GM18867 (cell line): ENCODE results near the gene L2HGDH.

Experiments used
- ATAC-seq: cut with Tn5 transposase; IDR thresholded peaks from one replicate; pipeline ENCODE4 v1.9.1; 2021; ENCODE audit warnings: mild to moderate bottlenecking, moderate library complexity; ENCODE audit not compliant: unreplicated experiment

Gene L2HGDH

DNA sequence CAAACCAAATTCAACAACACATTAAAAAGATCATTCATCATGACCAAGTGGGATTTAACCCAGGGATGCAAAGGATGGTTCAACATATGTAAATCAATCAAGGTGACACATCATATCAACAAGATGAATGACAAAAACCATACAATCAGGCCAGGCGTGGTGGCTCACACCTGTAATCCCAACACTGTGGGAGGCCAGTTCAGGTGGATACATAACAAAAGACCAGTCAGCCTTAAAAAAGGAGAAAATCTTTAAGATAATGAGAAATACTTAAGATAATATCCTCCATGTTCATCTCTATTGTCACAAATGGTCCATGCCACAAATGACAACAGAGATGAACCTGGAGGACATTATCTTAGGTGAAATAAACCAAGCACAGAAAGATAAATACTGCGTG, 12.4 kb downstream of the L2HGDH start:
- no peak for ATAC-seq

DNA sequence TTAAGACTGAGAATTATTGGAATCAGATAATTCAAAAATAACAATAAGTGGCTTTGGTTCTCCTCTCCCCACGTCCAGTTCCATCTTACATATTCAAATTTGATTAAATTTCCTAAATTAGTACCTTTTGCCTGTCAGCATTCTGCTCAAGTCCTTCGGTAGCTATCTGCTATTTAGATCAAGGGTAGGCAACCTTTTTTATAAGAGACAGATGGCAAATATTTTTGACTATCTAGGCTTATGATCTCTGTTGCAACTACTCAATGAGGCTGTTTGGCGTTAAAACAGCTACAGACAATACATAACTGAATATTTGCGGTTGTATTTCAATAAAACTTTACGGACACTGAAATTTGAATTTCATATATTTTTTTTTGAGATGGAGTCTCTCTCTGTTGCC, 21.7 kb downstream of the L2HGDH start:
- ATAC-seq, result no peak

DNA sequence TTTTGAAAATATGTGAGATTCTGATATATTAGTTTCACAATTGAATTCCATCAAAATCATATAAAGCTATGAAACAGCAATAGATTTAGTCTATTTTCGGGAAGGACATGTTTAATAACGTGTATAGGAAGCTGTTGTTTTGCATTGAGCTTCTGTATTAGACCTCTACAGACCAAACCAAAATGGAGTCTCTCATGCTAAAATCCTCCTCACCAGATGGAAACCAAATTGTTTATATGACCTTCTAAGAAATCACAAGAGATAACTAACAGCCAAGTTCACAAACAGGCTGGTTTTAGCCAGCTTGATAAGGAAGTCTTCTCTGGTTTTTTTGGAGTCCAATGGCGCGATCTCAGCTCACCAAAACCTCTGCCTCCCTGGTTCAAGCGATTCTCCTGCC, 23.9 kb downstream of the L2HGDH start:
- no peak for ATAC-seq

DNA sequence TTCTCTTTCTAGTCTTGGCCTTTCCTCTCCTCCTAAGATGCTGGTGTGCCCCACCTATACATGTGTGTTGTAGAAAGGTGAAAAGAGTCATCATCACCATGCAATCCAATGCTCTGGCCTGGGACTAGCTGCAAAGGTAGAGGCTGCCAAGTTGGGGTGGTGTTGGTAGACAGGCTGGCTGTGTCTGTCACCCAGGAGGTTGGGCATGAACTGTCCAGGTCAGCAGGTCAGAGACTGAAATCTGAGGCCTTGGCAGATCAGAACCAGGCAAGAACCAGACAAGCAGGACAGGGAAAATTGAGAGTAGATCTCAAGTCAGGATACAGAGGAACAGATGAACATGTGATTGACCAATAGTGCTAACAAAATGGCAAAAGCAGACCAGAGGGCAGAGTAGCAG, 26.2 kb downstream of the L2HGDH start:
- no peak for ATAC-seq

DNA sequence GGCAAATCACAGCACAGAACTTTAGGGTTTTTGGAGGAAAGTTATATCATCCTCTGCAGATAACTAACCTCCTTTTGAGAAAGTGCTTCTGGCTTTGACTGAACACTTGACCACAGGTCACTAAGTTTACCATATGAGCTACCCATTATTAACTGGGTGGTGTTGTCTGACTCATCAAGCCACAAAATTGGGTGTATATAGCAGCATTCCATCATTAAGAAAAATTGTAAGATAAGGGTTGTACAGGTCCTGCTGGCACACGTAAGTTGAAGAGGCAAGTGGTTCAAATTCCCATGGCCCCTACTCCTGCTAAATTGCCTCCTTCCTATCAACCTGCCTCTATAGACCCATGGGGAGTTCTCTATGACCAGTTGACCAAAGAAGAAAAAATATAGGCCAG, 39.5 kb downstream of the L2HGDH start:
- ATAC-seq, result no peak

DNA sequence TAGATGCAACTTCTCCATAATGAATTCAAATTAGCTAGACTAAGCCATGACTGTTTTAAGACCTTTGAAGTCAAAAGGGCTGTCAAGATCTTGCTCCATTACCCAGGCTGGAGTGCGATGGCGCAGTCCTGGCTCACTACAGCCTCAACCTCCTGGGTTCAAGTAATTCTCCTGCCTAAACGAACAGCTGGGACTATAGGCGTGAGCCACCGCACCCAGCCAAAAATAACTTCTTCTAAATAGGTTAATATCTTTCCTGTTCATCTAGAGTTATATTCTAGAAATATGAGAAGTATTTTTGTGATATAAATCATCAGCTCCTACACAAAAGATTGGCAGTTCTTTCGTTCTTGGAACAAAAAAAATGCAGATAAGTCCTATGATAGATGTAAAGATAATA, 41.1 kb downstream of the L2HGDH start:
- ATAC-seq, result no peak

- ATAC-seq, result no peak
These were observed 47.0 kb downstream of the L2HGDH start for GRCh38 chr14:50265029-50265428.

DNA sequence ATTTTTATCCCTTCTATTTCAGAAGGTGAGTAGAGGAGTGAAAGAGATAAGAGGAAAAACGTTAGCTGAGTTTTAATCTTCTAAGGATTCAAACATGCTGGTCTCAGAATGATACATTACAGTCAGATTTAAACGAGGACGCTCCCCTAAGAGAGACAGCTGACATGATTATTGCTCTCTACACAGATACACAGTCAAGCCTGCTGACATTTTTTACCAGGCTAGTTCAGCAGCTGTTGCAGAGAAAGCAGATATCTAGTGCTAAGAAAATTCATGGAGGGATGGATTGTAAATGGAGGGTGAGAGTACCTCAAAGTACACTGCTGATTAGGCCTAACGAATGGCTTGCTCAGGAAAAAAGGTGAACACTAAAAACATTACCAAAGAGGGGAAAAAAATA, 48.7 kb downstream of the L2HGDH start:
- no peak for ATAC-seq

GRCh38 chr14:50262865-50263264, 49.2 kb downstream of the L2HGDH start:
- no peak for ATAC-seq

DNA sequence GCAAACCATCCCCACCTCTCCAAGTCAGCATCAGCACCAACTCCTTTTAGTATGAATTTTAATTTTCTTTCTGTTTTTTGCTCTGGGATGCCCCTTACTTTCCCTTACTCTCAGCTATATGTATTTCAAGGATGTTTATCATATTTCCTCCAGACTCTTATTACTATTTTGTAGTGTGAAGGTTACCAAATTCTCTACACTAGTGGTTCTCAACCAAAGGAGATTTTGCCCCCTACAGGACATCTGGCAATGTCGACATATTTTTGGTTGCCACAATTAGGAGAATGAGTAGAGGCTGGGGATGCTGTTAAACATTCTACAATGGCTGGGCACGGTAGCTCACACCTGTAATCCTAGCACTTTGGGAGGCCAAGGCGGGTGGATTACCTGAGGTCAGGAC, 51.5 kb downstream of the L2HGDH start:
- ATAC-seq, result no peak

GRCh38 chr14:50260072-50260471, 52.0 kb downstream of the L2HGDH start:
- ATAC-seq, result no peak

- no peak for ATAC-seq
These were observed 54.3 kb downstream of the L2HGDH start for GRCh38 chr14:50257732-50258131.

DNA sequence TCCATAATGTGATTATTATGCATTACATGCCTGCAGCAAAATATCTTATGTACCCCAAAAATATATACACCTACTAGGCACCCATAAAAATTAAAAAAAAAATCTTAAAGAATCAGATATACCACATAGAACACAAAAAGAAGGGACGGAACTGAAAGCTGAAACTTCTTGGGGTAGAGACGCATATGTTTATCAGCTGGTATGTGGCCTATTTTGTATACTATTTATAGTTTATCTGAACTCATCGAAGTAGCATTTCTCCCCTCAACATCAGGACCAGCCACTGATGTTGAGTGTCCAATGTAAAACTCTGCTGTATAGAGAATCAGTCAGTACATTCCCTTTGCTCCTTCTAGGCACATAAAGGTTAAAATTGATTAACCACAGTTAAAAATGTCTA, 57.8 kb downstream of the L2HGDH start:
- no peak for ATAC-seq

DNA sequence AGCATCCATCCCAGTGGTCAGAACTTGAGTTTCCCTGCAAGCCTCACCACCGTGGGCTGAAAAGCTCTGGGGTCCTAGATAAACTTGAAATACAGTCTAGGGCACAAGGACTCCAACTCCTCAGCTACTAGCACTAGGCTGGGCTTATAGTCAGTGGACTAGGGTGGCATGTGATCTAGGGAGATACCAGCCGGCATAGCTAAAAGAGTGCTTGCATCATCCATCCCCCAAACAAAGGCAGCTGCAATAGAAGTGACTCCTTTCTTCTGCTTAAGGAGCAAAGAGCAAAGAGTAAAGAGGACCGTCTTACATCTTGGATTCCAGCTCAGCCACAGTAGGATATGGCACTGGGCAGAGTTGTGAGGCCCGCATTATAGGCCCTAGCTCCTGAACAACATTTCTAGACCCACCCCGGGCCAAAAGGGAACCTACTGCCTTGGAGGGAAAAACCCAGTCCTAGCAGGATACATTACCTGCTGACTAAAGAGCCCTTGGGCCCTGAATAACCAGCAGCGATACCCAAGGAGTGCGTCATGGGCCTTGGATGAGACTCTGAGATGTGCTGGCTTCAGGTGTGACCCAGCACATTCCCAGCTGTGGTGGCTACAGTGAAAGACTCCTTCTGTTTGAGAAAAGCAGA, 62.8 kb downstream of the L2HGDH start:
- ATAC-seq, result no peak

GRCh38 chr14:50247245-50247644, 64.8 kb downstream of the L2HGDH start:
- ATAC-seq, result no peak

DNA sequence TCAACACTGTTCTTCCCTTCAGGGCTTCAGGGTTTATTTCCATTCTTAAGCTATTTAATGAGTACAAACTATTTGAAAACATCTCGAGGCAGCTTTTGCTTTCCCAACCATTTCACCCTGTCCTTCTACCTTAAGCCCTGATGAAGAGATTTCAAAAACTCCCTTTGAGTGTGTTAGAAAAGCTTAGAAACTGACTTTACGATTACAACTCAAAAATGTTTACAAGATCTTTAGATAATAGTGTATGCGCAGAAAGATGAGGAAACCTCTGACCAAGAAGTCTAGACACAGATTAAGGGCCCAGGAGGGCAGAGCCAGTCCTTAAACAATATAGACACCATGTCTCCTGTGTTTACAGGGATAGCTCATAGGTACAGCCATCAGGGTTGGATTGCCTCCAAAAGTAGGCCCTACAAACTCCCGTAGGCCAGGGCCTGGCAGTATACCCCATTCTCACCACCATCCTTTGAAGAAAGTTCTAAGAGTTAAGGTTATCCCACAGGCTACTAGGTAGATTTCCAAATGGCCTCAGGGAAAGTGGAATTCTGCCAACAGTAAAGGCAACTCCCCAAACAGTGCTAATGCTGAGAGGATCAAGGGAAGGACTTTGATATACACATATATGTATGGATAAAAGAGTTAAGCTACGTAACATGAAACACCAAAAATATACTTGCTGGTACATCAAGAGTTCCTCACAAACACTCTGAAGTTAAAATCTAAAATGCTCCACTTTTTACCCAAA, 69.3 kb downstream of the L2HGDH start:
- no peak for ATAC-seq

DNA sequence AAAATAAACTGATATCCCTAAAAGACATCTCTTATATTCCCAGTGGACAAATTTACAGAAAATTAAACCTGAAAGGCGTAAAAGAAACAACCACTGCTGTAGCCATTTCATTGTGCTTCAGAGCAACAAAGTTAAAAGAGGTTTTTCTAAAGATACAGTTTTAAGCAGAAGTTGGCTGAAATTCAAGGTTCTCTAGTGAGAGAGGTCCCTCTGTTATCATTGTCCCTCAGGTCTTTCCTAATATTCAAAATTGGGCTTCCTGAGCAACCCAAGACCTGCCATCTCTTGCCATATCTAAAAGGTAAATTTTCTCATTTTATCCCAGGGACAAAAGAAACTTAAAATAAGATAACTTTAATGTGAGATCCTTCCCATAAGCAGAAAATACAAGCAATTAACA, 69.9 kb downstream of the L2HGDH start:
- no peak for ATAC-seq

GRCh38 chr14:50237427-50237826, 74.6 kb downstream of the L2HGDH start:
- no peak for ATAC-seq

GRCh38 chr14:50233951-50234250, 78.1 kb downstream of the L2HGDH start:
- no peak for ATAC-seq

DNA sequence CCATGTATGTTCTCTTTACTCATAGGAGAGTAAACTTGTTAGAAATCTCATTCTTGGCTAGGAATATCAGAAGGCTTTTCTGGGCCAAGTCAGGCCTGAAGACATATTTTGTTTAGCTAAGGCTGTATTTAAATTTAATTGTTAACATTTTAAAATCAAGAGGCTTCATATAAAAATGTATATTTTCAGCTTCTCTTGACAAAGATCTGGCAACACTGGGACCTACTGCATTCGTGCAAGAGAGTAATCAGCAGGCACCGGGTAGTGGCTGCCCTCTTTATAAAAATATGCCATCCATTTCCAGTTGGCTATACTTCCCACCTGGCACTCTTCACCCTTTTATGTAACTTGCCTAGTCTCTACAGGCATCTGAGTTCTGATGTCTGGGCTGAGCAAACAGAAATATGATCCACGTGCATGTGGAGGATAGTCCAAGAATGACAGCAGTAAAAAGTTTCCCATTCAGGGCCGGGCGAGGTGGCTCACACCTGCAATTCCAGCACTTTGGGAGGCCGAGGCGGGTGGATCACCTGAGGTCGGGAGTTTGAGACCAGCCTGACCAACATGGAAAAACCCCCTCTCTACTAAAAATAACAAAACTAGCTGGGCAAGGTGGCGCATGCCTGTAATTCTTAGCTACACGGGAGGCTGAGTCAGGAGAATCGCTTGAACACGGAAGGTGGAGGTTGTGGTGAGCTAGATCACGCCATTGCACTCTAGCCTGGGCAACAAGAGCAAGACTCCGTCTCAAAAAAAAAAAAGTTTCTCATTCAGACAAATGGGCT, 78.7 kb downstream of the L2HGDH start:
- ATAC-seq, result no peak

DNA sequence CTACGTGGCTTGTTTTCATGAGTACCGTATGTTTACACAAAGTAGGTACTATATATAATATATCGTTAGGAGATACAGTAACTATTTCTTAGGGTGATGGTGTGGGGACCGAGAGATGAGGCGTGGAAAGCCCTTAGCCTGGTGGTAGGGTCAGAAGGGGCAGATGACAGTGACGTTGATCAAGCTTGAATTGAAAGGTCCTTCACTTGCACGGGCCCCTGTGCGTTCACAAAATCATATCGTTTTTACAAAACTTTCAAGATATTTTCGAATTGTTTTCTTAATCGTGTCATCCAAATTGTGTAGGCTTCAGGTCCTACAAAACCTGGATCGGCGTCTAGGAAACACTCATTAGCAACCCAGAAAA, 79.8 kb downstream of the L2HGDH start:
- ATAC-seq, result no peak
